Right renal pelvis (tissue), 4 donors: Measurements from ENCODE around the gene NRG4. TPM values are rescaled to one million over a fixed set of nuclear protein-coding genes. Genes with fewer than 3 reads are reported as not detected.
A peak's percentile ranks its signal among the peaks of the same experiment; 100 is the strongest.
"Not testable (repeated sequence)": the region's sequence is repeated elsewhere in the genome, so short reads cannot be mapped to it uniquely, and the experiment has no call there.

Source experiments
- DNase-seq, 4 donors: peaks; one replicate each; pipeline ENCODE4 v3.0.0-alpha.2; 2013; ENCODE audit warnings: low read depth in 4 of 4, low spot score in 3 of 4, missing footprints in 1 of 4
- polyA plus RNA-seq, 4 donors: library from polyadenylated mRNA; unstranded; fragments of 120-200 nt; gene quantifications; one replicate each; pipeline ENCODE4 v1.2.1, GENCODE V29; 2013; ENCODE audit not compliant: insufficient read length in 4 of 4

The NRG4 gene
- polyA plus RNA-seq, 4 donors: 4.0 to 5.3 (median 4.4) TPM

- DNase-seq: peak in 3 of 4 donors; percentile 18 to 36 (median 25)
These were observed 83.3 kb downstream of the NRG4 start for GRCh38 chr15:75928680-75929608.

DNA sequence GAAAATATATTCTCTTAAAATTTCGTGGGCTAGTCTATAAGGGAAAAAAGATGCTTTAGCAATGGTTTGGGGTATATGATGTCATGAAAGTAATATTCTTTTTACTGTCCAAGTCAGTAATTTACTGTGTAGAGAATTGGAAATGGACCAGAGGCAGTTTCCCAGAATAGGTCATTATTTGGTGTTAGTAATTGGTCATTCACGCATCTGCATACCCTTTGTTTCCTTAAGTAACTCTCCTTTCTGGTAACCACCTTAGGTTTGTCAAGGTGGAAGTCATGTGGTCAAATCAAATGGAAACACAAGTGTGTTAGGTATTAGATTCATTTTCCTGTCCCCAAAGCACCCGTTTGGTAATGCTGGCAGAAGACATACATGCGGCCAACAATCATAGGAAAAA, 84.6 kb downstream of the NRG4 start:
- DNase-seq: no peak

GRCh38 chr15:75926931-75927330, 85.3 kb downstream of the NRG4 start:
- DNase-seq: no peak

GRCh38 chr15:75925440-75925839, 86.8 kb downstream of the NRG4 start:
- no peak for DNase-seq

DNA sequence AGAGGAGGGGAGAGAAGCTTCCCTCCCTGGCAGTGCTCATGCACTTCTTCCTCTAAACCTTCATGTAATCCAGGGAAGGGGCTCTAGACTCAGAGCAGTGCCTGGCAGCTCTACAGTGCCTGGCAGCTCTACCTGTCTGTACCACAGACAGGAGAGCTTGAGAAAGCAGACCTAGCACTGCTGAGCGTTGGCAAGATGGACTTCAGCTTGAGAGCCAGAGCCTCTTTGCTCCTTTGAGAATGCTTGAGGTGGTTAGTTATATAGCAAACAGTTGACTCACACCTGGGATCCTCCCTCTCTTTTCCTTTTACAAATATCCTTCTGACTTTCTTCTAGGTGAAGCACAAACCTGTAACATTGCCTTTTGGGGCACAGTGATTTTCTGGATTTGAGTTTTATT, 87.6 kb downstream of the NRG4 start:
- no peak for DNase-seq

DNA sequence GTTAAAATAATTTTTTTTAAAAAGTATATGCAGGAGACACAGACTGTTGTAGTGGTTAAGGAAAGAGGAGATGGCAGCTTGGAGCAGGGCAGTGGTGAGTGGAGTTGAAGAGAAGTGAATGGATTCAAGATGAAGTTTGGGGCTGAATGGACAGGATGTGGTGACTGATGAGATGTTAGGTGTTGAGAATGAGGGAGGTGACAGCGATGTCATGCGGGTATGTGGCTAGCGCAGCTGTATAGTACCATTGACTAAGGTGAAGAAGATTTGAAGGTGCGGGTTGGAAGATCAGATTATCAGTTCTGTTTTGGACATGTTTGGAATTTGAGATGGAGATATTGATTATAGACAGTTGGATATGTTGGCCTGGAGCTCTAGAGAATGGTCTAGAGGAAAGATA, 88.5 kb downstream of the NRG4 start:
- DNase-seq: no peak

DNA sequence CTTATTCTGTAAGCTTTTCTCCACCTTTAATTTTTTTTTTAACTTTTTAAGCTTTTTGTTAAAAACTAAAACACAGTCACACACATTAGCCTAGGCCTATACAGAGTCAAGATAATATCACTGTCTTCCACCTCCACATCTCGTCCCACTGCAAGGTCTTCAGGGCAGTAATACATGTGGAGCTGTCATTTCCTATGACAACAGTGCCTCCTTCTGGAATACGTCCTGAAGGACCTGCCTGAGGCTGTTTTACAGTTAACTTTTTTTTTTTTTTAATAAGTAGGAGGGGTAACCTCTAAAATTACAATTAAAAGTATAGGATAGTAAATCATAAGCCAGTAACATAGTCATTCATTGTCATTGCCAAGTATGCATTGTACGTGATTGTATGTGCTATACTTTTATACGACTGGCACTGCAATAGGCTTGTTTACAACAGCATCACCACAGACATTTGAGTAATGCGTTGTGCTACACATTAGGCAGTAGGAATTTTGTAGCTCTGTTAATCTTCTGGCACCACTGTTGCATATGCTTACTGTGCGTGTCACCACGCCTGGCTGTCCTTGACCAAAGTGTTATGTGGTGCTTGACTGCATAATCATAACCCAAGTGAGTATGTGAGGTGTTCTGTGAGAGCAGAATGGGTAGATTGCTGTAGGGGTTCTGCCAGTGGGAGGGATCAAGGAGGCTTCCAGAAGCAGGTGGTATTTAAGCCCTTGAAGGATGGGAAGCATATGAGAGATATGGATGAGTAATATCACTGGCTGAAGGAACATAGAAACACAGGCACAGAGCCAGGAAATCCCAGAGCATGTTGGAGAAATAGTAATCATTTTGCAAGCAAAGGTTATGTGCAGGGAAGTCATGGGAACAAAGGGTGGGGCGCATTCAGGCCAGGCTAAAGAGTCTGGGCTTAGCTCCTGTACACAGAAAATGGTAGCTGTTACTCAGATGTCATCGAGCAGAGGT, 90.2 kb downstream of the NRG4 start:
- peak in 1 of 4 donors; percentile 22 for DNase-seq

DNA sequence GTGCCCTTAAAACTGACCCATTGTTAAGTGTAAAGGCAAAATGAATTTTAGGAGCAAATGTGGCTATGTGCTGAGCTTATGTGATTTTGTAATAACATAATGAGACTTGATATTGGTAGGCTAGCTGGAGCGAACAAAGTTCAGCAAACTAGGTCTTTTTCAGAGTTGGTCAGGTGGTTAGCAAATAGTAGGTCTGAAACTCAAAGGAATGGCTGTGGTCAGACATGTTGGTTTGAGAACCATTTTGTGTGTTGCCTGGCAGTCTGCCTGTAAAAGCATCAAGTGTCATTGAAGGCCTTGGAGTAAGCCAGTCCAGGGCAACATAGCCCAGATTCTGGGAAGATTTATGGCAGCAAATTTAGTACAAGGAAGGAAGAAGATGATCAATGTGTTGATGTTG, 92.1 kb downstream of the NRG4 start:
- no peak for DNase-seq

DNA sequence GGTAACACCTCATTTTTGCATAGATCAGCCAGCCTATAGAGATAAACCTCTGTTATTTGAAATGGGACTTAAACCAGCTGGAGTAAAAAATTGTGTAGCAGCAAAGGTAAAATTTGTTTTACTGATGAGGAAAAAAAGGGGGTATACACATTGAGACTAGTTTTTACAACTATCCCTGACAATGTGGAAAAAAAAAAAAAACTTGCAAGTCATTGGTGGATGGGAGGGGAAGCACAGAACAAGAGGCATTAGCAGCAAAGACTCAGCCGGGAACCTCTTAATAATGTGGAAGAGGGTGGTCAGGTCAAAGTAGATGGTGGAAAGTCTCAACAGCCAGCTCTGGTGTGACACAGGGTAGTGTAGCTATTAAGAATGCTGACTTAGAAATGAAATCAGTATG, 94.1 kb downstream of the NRG4 start:
- DNase-seq: no peak

GRCh38 chr15:75916978-75917377, 95.2 kb downstream of the NRG4 start:
- DNase-seq: no peak

DNA sequence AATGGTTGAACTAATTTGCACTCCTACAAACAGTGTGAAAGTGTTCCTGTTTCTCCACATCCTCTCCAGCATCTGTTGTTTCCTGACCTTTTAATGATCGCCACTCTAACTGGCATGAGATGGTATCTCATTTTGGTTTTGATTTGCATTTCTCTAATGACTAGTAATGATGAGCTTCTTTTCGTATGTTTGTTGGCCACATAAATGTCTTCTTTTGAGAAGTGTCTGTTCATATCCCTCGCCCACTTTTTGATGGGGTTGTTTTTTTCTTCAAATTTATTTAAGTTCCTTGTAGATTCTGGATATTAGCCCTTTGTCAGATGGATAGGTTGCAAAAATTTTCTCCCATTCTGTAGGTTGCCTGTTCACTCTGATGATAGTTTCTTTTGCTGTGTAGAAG, 101.9 kb downstream of the NRG4 start:
- DNase-seq: not testable (repeated sequence)

- DNase-seq: no peak
These were observed 107.0 kb downstream of the NRG4 start for GRCh38 chr15:75905231-75905630.

DNA sequence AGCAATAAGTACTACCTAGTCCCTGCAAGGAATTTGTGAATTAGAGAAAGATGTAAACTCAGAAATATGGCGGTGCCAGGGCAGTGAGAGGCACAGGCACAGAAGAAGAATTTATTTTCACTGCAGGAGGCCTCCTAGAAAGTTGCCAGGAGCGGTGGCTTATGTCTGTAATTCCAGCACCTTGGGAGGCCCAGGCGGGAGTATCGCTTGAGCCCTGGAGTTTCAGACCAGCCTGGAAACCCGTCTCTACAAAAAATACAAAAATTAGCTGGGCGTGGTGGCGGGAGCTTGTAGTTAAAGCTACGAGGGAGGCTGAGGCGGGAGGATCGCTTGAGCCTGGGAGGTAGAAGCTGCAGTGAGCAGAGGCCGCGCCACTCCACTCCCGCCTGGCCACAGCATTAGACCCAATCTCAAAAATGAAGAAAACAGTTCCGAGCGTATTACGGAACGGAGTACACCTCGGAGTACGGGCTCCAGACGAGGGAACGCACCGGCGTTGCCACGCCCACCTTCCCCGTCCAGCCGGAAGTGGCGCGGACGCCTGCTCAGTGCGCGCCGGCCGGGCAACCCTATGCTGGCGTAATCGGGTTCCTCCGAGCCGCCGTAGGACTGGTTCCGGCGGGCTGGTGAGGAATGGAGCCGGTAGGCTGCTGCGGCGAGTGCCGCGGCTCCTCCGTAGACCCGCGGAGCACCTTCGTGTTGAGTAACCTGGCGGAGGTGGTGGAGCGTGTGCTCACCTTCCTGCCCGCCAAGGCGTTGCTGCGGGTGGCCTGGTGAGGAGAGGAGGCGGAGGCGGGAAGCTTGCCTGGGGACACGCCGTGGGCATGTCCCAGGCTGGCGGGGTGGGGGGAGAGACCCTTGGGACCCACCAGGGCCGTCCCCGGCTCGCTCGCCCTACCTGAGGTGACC, 108.6 kb downstream of the NRG4 start, which contains the start of gene FBXO22:
FBXO22 (plus strand) TSS at position 548 of the 909 bp plus-strand sequence; CDS start at position 634, 86 bp downstream.
- DNase-seq: peak; percentile 81 to 87 (median 85)

DNA sequence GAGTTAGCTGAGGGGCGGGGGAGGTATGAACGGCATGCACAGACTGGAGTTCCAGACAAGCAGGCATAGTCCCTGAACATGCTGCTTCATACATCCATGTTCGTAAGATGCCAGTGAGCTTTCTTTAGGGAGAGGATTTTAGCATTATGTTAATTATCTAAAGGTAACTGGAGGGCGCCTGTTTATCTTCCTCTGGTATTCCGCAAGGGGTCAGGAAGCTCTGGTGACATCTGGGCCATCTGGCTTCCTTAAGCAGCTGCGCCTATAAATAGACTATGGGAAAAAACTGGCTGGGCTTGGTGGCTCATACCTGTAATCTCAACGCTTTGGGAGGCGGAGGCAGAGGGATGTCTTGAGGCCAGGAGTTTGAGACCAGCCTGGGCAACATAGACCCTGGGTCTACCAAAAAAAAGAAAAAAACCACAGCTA, 110.1 kb downstream of the NRG4 start:
- DNase-seq: no peak

- no peak for DNase-seq
These were observed 111.6 kb downstream of the NRG4 start for GRCh38 chr15:75900577-75900976.

GRCh38 chr15:75895731-75896130, 116.5 kb downstream of the NRG4 start:
- DNase-seq: no peak

DNA sequence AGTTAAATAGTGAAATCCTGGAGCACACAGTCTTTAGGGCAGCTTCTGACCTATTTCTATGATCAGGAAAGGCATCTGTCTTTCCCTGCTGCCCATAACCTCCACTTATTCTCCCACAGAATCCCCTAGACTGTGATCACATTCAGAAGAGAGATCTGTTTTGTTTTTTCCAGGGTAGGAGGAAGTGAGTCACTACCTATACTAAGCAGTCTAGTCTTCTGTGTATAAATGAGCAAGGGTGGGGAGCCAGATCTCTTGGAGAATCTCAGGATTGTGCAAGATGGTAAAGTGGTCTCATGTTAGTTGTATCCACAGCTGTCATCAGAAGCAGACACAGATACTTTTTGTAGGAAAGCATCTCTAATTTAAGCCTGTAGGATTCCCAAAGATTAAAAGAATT, 120.3 kb downstream of the NRG4 start:
- no peak for DNase-seq
